ENCODE results near the gene HDAC4.

The HDAC4 gene

DNA sequence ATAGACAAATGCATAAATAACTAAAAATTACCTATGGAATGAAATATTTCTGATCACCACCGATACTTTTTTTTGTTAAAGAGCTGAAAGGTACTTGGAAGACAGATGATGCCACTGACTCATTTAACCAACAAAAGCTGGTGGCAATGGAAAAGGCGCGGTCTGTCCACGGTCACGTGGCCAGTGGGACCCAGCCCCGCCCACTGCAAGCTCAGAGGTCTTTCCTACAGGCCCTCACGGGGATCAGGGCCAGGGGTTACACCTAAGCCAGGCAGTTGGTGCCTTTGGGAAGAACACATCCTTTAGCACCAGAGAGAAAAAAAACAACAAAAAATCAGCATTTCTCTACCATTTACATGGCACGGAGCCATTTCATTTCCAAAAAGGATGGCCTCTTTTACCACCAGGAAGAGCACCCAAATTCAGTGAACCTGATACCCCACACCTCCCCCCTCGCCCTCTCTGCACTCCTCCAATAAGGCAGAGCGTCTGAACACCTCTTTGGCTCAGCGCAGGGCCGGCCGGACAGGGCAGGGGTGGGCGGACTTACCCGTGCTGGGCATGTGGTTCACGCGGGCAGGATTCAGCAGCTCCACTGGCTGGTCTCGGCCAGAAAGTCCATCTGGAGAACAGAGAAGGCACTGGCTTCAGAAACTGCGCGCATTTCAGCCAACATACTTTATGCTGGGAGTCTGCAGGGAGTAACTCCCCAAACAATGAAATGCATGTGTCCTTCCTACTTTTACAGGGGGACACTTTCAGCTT, 164.6 kb downstream of the HDAC4 start:
- DNase-seq (ENCODE audit: low read depth) = no peak
- H3K4me3 ChIP-seq (ENCODE audit: low read depth, low read length) = no peak overlapping the region

- no peak overlapping the region for H3K4me3 ChIP-seq (ENCODE audit: low read depth, low read length)
- no peak for DNase-seq (ENCODE audit: low read depth)
Observed at GRCh38 chr2:239235311-239235710, 165.5 kb downstream of the HDAC4 start.

GRCh38 chr2:239234191-239235175, 166.3 kb downstream of the HDAC4 start:
- H3K4me3 ChIP-seq (ENCODE audit: low read depth, low read length) = no peak overlapping the region
- no peak for DNase-seq (ENCODE audit: low read depth)

- no peak overlapping the region for H3K4me3 ChIP-seq (ENCODE audit: low read depth, low read length)
- no peak for DNase-seq (ENCODE audit: low read depth)
Observed at GRCh38 chr2:239233576-239233975, 167.2 kb downstream of the HDAC4 start.

- no peak for DNase-seq (ENCODE audit: low read depth)
- H3K4me3 ChIP-seq (ENCODE audit: low read depth, low read length) = no peak overlapping the region
Observed at GRCh38 chr2:239232195-239232578, 168.6 kb downstream of the HDAC4 start.

DNA sequence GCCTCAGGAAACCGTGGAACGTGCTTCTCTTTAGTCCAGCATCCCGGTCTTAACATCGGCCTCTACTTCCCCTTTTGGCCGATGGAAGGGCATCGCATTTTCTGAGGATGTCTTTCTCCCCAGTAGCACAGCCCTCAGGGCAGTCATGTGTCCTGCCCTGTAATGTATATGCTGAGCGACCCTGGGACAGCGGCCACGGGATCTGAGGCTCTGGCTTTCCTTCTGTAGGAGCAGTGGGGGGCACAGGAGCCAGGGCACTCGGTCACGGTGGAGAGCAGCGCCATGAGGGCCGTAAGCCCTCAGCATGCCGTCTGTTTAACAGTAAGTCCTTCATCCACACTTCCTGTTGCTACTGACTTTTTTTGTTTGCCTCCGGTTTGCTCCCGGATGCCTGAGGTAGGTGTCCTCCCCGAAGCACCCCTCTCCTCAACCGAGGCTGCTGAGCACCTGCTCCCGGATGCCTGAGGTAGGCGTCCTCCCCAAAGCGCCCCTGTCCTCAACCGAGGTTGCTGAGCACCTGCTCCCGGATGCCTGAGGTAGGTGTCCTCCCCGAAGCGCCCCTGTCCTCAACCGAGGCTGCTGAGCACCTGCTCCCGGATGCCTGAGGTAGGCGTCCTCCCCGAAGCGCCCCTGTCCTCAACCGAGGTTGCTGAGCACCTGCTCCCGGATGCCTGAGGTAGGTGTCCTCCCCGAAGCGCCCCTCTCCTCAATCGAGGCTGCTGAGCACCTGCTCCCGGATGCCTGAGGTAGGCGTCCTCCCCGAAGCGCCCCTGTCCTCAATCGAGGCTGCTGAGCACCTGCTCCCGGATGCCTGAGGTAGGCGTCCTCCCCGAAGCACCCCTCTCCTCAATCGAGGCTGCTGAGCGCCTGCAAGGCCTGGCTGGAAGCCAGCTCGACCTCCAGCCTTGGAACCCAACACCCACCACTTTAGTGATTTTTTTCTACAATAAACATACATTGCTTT, 169.3 kb downstream of the HDAC4 start:
- H3K4me3 ChIP-seq (ENCODE audit: low read depth, low read length) = no peak overlapping the region
- no peak for DNase-seq (ENCODE audit: low read depth)

- DNase-seq (ENCODE audit: low read depth) = no peak
- no peak overlapping the region for H3K4me3 ChIP-seq (ENCODE audit: low read depth, low read length)
Observed at GRCh38 chr2:239230318-239231052, 170.3 kb downstream of the HDAC4 start.

DNA sequence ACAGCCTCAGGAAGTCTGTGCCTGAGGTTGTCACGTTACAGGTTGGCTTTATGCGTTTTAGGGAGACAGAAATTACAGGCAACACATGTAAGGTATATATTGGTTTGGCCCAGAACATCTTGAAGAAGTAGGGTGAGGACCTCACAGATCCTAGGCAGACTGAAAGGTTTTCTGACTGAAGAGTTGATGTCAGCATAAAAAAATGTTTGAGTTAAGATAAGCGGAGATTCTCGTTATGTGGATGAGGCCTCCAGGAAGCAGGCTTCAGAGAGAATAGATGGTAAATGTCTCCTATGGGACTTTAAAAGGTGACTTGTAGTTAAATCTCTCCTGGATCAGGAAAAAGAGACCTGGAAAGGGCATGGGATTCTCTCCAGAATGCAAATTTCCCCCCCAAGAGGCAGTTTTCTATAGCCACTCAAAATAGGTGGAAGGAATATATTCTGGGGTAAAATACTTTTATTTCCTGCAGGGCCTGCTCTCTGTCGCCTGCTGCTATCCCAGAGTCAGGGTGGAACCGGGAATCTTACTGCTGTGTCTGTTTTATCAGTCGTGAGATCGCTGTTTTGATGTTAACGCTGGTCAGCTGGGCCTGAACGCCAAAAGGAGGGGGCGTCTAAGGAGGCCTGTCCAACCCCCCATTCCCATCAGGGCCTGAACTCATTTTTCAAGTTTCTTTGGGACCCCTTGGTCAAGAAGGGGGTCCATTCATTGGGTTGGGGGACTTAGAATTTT, 171.1 kb downstream of the HDAC4 start:
- no peak for DNase-seq (ENCODE audit: low read depth)
- no peak overlapping the region for H3K4me3 ChIP-seq (ENCODE audit: low read depth, low read length)

DNA sequence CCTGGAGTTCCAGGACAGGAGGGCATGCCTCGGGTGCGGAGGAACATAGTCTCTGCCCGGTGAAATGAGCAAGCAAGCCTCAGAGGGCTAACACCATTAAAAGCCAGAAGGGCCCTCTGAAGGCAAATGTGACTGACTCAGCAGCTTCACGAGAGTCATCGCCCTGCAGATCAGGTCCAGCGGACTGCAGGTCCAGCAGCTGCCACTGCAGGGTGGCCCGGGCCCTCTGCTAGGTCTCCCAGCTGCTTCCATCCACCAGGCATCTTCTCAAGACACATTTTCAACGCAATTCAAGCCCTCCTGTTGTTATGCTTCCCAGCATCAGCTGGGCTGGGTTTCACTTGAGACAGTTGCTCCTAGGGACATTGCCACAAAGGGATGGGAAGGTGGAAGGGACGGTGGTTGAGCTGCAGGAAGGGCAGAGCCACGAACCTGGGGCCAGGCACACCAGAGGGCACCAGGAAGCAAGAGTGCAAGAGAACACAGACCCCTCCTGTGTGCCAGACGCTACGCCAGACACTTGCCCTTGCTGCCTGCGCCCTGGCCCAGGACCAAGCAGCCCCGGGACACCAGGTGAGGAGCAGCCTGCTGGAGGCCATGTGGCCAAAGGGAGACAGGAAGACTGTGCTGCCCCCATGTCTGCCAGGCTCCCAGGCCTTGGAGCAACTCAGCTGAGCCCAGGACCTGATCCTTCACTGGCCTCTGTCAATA, 173.0 kb downstream of the HDAC4 start:
- H3K4me3 ChIP-seq (ENCODE audit: low read depth, low read length) = no peak overlapping the region
- no peak for DNase-seq (ENCODE audit: low read depth)

GRCh38 chr2:239226677-239227581, 173.9 kb downstream of the HDAC4 start:
- DNase-seq (ENCODE audit: low read depth) = no peak
- H3K4me3 ChIP-seq (ENCODE audit: low read depth, low read length) = no peak overlapping the region

GRCh38 chr2:239225871-239226561, 174.8 kb downstream of the HDAC4 start:
- H3K4me3 ChIP-seq (ENCODE audit: low read depth, low read length) = no peak overlapping the region
- DNase-seq (ENCODE audit: low read depth) = peak; percentile 30

DNA sequence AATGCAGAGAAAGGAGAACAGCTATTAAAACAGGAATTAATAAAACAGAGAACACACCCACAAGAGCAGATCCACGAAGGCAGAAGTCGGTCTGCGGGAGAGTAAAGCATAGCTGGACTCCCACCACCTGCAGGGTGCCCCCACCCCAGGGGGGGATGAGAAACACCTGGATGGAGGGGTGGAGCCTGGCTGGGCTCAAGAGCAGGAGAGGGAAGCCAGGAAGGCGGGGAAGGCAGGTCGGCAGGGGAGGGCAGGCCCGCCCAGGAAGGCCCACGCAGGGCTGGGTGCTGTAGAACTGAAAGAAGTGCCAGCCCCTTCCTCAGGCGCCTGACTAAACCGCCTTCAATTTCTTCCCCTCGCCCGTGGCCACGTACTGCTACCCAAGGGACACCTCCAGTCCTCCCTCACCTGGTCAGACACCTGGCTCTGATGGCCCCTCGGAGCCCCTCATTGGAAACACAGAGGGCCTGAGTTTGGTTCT, 175.4 kb downstream of the HDAC4 start:
- no peak overlapping the region for H3K4me3 ChIP-seq (ENCODE audit: low read depth, low read length)
- DNase-seq (ENCODE audit: low read depth) = no peak

- no peak for DNase-seq (ENCODE audit: low read depth)
- H3K4me3 ChIP-seq (ENCODE audit: low read depth, low read length) = no peak overlapping the region
Observed at GRCh38 chr2:239224955-239225354, 175.9 kb downstream of the HDAC4 start.

DNA sequence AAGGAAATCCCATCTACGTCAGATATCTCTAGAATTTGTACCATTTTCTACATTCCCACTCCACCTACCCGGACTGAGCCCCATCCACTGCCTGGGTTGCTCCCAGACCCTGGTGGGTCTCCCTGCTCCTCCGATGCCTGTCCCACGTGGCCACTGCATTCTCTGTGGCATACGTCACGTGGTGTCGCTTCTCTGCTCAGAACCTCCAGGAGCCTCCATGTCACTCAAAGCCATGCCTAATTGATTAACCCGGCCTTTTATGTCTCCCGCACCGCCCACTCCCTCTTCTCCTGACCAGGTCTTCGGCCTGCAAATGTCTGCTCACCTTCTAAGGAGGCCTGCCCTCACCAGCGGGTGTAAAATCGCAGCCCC, 176.6 kb downstream of the HDAC4 start:
- no peak for DNase-seq (ENCODE audit: low read depth)
- no peak overlapping the region for H3K4me3 ChIP-seq (ENCODE audit: low read depth, low read length)

DNA sequence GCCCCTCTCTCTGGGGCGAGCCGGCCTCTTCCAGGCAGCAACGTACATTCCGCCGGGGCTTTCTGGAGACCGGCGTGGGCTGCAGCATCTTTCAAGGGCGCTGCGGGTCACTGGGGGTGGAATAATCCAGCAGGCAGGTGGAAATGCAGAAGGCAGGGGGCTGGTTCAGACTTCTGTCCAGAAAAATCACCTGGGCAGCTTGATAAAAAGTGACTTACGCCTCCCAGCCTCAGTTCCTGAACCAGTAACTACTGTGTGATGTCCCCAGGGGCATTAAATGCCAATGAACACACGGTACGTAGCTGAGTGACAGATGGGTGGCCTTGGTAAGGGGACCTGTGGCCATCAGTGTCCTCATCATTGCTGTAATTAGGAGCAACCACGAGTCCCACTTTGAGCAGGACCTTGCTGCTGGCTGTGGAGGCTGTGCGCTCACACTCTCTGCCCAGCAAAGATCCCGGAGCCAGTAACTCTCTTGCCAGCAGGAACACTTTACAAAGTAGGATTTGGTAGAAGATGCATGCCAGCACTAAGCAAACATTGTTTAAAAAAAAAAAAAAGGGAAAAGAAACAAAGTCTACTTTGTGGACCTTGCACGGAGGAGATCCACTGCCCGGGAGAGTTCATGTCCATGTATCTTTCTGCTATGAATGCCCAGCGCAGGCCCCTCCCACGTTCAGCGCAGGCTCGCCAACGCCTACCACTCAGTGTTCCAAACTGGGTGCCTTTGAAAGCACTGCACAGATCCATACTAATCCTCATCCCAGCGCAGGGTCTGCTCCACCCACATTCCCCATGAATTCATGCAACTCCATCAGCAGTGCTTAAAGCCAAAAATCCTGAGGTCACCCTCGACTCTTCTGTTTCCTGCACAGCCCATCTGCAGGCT, 177.3 kb downstream of the HDAC4 start:
- no peak overlapping the region for H3K4me3 ChIP-seq (ENCODE audit: low read depth, low read length)
- DNase-seq (ENCODE audit: low read depth) = peak; percentile 45

All from skeletal muscle cell (primary cell).